GM12875 (cell line): ENCODE measurements around the gene UBXN6.

Experiments
- H3K4me3 ChIP-seq: one replicate; pipeline ENCODE4 v1.5.1; 2011; ENCODE audit warnings: low read depth, low read length, control low read depth
- CTCF ChIP-seq: IDR thresholded peaks from 2 replicates; pipeline ENCODE4 v1.5.1; 2011; ENCODE audit warnings: low read depth, mild to moderate bottlenecking, control low read depth, inconsistent platforms, low read length, moderate library complexity, borderline replicate concordance; ENCODE audit not compliant: insufficient read depth

The UBXN6 gene

GRCh38 chr19:4499318-4499717 is 41.7 kb upstream of the UBXN6 start:
- no peak overlapping the region for H3K4me3 ChIP-seq
- TF ChIP-seq CTCF: no peak

GRCh38 chr19:4498694-4499093 is 41.1 kb upstream of the UBXN6 start:
- TF ChIP-seq CTCF: no peak
- H3K4me3 ChIP-seq: no peak overlapping the region

- no peak for TF ChIP-seq CTCF
- H3K4me3 ChIP-seq: no peak overlapping the region
Observed at GRCh38 chr19:4497770-4498389, 40.3 kb upstream of the UBXN6 start.

GRCh38 chr19:4496304-4496703 is 38.7 kb upstream of the UBXN6 start:
- no peak overlapping the region for H3K4me3 ChIP-seq
- TF ChIP-seq CTCF: no peak

GRCh38 chr19:4495471-4495870 is 37.9 kb upstream of the UBXN6 start:
- peak; percentile 52; the same call in 1 of the 2 replicates for TF ChIP-seq CTCF
- no peak overlapping the region for H3K4me3 ChIP-seq

GRCh38 chr19:4494691-4495064 is 37.1 kb upstream of the UBXN6 start:
- no peak overlapping the region for H3K4me3 ChIP-seq
- TF ChIP-seq CTCF: no peak

- no peak for TF ChIP-seq CTCF
- H3K4me3 ChIP-seq: no peak overlapping the region
Observed at GRCh38 chr19:4493929-4494690, 36.5 kb upstream of the UBXN6 start.
